Mesothelial cell of epicardium (in vitro differentiated cells): ENCODE data around the gene HSP90AB1. TPM values are rescaled to one million over a fixed set of nuclear protein-coding genes. Genes with fewer than 3 reads are reported as not detected.

Source experiments
- DNase-seq, 2 experiments: peaks; one replicate each; pipeline ENCODE4 v3.0.0; 2021; ENCODE audit warnings: low spot score in 2 of 2; ENCODE audit not compliant: unreplicated experiment in 2 of 2
- H3K27ac Mint-ChIP-seq: 2 replicates; pipeline ENCODE4 v1.8.0; 2021; ENCODE audit warnings: mixed read lengths
- H3K27me3 Mint-ChIP-seq: 2 replicates; pipeline ENCODE4 v1.8.0; 2021; ENCODE audit warnings: low read depth, mixed read lengths
- H3K36me3 Mint-ChIP-seq: 2 replicates; pipeline ENCODE4 v1.8.0; 2021; ENCODE audit warnings: mixed read lengths
- H3K4me1 Mint-ChIP-seq: 2 replicates; pipeline ENCODE4 v1.8.0; 2021; ENCODE audit warnings: mixed read lengths
- H3K4me3 Mint-ChIP-seq: 2 replicates; pipeline ENCODE4 v1.8.0; 2021; ENCODE audit warnings: mild to moderate bottlenecking, moderate library complexity, mixed read lengths
- H3K9me3 Mint-ChIP-seq: 2 replicates; pipeline ENCODE4 v1.8.0; 2021; ENCODE audit warnings: mixed read lengths
- total RNA-seq: library from RNA; stranded (reverse); gene quantifications from 3 replicates; pipeline ENCODE4 v1.2.1, GENCODE V29; 2021
- TF ChIP-seq, protein P1 (sequence below): fragments of 200-600 bp; sonication (generic); IDR thresholded peaks from one replicate; pipeline ENCODE4 v1.5.0; 2021; ENCODE audit warnings: antibody characterized with exemption; ENCODE audit not compliant: unreplicated experiment

HSP90AB1 gene
- total RNA-seq, 1 donor from 2014 or later: 992 TPM

DNA sequence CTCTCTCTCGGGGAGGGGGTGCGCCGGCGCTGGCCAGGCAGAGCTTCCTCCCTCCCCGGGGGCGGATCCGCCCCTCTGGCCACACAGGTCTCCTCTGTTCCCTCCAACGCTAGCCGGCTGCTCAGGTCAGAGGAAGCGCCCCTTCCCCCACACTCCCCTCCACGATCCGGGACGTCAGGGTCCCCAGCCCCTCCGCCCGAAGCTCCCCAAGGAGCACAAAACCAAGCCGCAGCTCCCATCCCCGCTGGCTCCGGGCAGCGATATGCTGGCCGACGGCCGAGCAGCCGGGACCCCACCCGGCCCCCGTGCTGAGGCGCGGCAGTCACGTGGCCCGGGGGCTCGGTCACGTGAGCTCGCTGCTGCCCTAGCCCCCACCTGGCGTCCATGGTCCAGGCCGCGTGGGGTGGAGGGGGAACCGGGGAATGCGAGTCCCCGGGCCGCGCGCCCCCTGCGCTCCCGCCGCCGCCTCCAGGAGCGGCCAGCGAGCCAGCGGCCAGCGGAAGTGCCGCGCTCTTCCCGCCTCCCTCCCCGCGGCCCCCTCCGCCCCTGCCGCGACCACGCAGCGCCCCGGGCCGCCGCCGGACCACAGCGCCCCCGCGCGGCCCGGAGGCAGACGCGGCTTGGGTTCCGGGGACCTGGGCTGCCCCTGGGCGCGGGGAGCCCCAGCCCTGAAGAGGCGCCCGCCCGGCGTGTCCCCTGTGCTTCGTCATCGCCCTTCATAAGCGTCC lies 10.3 kb downstream of the HSP90AB1 start, which contains the start of gene SLC35B2:
TSS of gene SLC35B2 (minus strand) at position 504 of the 728 bp plus-strand sequence. CDS start at position 386, 118 bp downstream.
- Mint-ChIP-seq H3K4me1 (peaks cover 21% of the 10 kb centered on the region), H3K27ac (peak within 1 kb of the TSS; percentile 93), H3K36me3 (peaks cover 20% of the 10 kb centered on the region), H3K27me3 (no peaks in the 10 kb centered on the region), H3K4me3 (peak within 1 kb of the TSS; percentile 75), H3K9me3 (no peaks in the 10 kb centered on the region)
- TF ChIP-seq, protein P1, sequence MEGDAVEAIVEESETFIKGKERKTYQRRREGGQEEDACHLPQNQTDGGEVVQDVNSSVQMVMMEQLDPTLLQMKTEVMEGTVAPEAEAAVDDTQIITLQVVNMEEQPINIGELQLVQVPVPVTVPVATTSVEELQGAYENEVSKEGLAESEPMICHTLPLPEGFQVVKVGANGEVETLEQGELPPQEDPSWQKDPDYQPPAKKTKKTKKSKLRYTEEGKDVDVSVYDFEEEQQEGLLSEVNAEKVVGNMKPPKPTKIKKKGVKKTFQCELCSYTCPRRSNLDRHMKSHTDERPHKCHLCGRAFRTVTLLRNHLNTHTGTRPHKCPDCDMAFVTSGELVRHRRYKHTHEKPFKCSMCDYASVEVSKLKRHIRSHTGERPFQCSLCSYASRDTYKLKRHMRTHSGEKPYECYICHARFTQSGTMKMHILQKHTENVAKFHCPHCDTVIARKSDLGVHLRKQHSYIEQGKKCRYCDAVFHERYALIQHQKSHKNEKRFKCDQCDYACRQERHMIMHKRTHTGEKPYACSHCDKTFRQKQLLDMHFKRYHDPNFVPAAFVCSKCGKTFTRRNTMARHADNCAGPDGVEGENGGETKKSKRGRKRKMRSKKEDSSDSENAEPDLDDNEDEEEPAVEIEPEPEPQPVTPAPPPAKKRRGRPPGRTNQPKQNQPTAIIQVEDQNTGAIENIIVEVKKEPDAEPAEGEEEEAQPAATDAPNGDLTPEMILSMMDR: peak; percentile 58
- peak in 1 of 2 experiments; percentile 76 for DNase-seq

DNA sequence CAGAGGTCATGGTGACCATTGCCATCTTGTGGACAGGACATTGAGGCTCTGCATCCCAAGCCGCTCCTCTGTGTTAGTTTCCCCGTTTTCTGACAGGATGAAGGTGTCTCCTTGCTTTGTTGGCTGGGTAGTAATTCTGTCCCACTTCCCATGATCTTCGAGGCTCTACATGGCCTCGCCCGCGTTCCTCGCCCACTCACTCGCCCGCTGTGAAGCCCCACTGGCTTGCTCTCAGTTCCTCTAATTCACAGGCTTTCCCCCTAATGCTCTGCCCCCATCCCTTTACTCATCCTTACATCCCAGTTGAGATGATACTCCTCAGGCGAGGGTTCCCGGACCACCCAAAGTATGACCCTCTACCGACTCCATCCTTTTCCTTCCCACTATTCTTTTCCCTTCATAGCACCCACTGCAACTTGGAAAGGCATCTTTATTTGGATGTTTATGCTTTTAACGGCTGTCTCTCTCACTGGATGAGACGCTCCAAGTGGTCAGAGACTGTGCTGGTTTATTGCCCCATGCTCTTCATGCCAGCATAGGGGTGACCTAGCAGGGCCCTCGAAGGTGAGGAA lies 10.9 kb downstream of the HSP90AB1 start:
- peaks cover 26% of the 10 kb centered on the region for H3K4me1 Mint-ChIP-seq
- TF ChIP-seq, protein P1: peak; percentile 2
- H3K4me3 Mint-ChIP-seq: peak overlapping the region; percentile 74
- H3K36me3 Mint-ChIP-seq: peaks cover 17% of the 10 kb centered on the region
- no peaks in the 10 kb centered on the region for H3K27me3 Mint-ChIP-seq
- no peaks in the 10 kb centered on the region for H3K9me3 Mint-ChIP-seq
- H3K27ac Mint-ChIP-seq: peak overlapping the region; percentile 93
- DNase-seq: no peak

GRCh38 chr6:44258325-44258863 lies 11.5 kb downstream of the HSP90AB1 start:
- no peaks in the 10 kb centered on the region for H3K9me3 Mint-ChIP-seq
- H3K27me3 Mint-ChIP-seq: no peaks in the 10 kb centered on the region
- H3K4me3 Mint-ChIP-seq: peak overlapping the region; percentile 74
- H3K4me1 Mint-ChIP-seq: peaks cover 32% of the 10 kb centered on the region
- H3K36me3 Mint-ChIP-seq: peaks cover 12% of the 10 kb centered on the region
- no peak for DNase-seq
- no peak overlapping the region for H3K27ac Mint-ChIP-seq
- TF ChIP-seq, protein P1: no peak

DNA sequence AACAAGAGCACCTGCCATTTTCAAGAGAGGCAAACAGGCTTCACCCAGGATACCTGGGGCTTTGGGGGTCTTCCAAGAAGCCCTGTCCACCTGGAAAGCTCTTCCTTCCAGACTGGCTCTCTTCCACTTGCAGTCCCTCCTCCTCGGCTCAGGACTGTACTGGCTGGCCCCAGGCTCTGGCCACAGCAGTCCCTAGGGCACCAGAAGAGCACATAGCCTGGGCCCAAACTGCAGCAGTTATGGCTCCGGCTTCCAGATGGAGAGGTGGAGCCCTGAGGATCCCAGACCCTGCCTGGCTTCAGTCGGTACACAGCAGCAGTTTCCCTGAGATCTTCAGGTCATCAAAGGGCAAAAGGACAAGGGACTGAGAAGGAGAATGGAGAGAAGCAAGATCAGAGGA lies 12.0 kb downstream of the HSP90AB1 start:
- peak overlapping the region; percentile 74 for H3K4me3 Mint-ChIP-seq

DNA sequence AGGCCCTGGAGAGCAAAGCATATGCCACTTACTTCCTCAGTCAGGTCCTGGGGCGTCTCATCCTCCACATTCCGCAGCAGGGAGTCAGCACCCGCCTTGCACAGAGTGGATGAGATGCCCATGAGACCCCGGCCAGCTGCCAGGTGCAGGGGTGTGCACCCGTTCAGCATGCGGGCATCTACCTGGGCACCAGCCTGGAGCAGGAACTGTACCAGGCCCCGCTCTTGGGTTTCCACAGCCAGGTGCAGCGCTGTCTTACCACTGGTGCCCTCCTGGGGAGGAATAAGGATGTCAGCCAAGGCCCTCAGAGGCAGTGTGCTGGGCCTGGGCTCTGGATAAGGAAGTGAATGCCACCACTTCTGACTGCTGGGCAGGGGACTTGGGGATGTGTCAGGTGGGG lies 13.1 kb downstream of the HSP90AB1 start:
- no peak overlapping the region for H3K4me3 Mint-ChIP-seq

More for the DNA sequence above, 12.0 kb downstream of the HSP90AB1 start:
- Mint-ChIP-seq H3K9me3 (no peaks in the 10 kb centered on the region), H3K4me1 (peaks cover 37% of the 10 kb centered on the region), H3K36me3 (peaks cover 8% of the 10 kb centered on the region), H3K27me3 (no peaks in the 10 kb centered on the region), H3K27ac (no peak overlapping the region)
- TF ChIP-seq, protein P1: no peak
- DNase-seq: no peak

More for the DNA sequence above, 13.1 kb downstream of the HSP90AB1 start:
- Mint-ChIP-seq H3K4me1 (peaks cover 47% of the 10 kb centered on the region), H3K9me3 (no peaks in the 10 kb centered on the region), H3K27me3 (no peaks in the 10 kb centered on the region), H3K27ac (no peak overlapping the region), H3K36me3 (no peaks in the 10 kb centered on the region)
- DNase-seq: no peak
- TF ChIP-seq, protein P1: no peak
